GM23338 (cell line): ENCODE results near the gene FYN. TPM values are rescaled to one million over a fixed set of nuclear protein-coding genes. Genes with fewer than 3 reads are reported as not detected.

Experiments used
- ATAC-seq: fragments of 200-7000 bp; cut with Tn5 transposase; 3 replicates; pipeline ENCODE4 v1.9.1; 2020
- DNase-seq: peaks from one replicate; pipeline ENCODE4 v3.0.0-alpha.2; 2015; ENCODE audit warnings: low spot score
- H2AFZ ChIP-seq: fragments of 200-600 bp; sonication (generic); 2 replicates; pipeline ENCODE4 v1.8.0; 2016; ENCODE audit warnings: antibody characterized with exemption, mild to moderate bottlenecking, moderate library complexity
- H3F3A ChIP-seq: fragments of 200-600 bp; sonication (generic); replicated peaks from 2 replicates; pipeline ENCODE4 v1.8.0; 2017; ENCODE audit warnings: antibody characterized with exemption, mixed run types, low read depth
- H3K27ac ChIP-seq: fragments of 200-600 bp; sonication (generic); 2 replicates; pipeline ENCODE4 v1.6.1; 2016; ENCODE audit warnings: low read depth
- H3K27me3 ChIP-seq: fragments of 200-600 bp; sonication (generic); 2 replicates; pipeline ENCODE4 v1.8.0; 2016; ENCODE audit warnings: mild to moderate bottlenecking, mixed run types, moderate library complexity; ENCODE audit not compliant: insufficient read depth
- H3K36me3 ChIP-seq: fragments of 200-600 bp; sonication (generic); 2 replicates; pipeline ENCODE4 v1.8.0; 2016; ENCODE audit warnings: mild to moderate bottlenecking; ENCODE audit not compliant: insufficient read depth
- H3K4me1 ChIP-seq: fragments of 200-600 bp; sonication (generic); 2 replicates; pipeline ENCODE4 v1.8.0; 2016; ENCODE audit warnings: mild to moderate bottlenecking, moderate library complexity; ENCODE audit not compliant: insufficient read depth
- H3K4me2 ChIP-seq: fragments of 200-600 bp; sonication (generic); 2 replicates; pipeline ENCODE4 v1.7.1; 2017; ENCODE audit warnings: mixed run types
- H3K4me3 ChIP-seq: fragments of 200-600 bp; sonication (generic); 2 replicates; pipeline ENCODE4 v1.6.1; 2016; ENCODE audit warnings: mixed run types
- H3K79me2 ChIP-seq: fragments of 200-600 bp; sonication (generic); replicated peaks from 2 replicates; pipeline ENCODE4 v1.8.0; 2017; ENCODE audit warnings: mild to moderate bottlenecking; ENCODE audit not compliant: insufficient read depth
- H3K9me2 ChIP-seq: fragments of 200-600 bp; sonication (generic); 2 replicates; pipeline ENCODE4 v1.8.0; 2017; ENCODE audit not compliant: insufficient read depth
- H4K20me1 ChIP-seq: fragments of 200-600 bp; sonication (generic); replicated peaks from 2 replicates; pipeline ENCODE4 v1.8.0; 2017; ENCODE audit warnings: mild to moderate bottlenecking; ENCODE audit not compliant: insufficient read depth
- H3K27ac Mint-ChIP-seq: 2 replicates; pipeline ENCODE4 v1.8.0; 2020; ENCODE audit warnings: inconsistent platforms, mild to moderate bottlenecking, moderate library complexity, mixed read lengths
- H3K27me3 Mint-ChIP-seq: 3 replicates; pipeline ENCODE4 v1.8.0; 2022; ENCODE audit warnings: low read depth, mild to moderate bottlenecking, moderate library complexity, mixed read lengths, inconsistent platforms; ENCODE audit not compliant: insufficient read depth, poor library complexity
- H3K36me3 Mint-ChIP-seq: 3 replicates; pipeline ENCODE4 v1.8.0; 2021; ENCODE audit warnings: low read depth, mild to moderate bottlenecking, inconsistent platforms, moderate library complexity, mixed read lengths
- H3K4me1 Mint-ChIP-seq: 3 replicates; pipeline ENCODE4 v1.8.0; 2020; ENCODE audit warnings: mild to moderate bottlenecking, inconsistent platforms, mixed read lengths
- H3K4me3 Mint-ChIP-seq: 3 replicates; pipeline ENCODE4 v1.8.0; 2021; ENCODE audit warnings: moderate library complexity, mild to moderate bottlenecking, inconsistent platforms, mixed read lengths
- H3K9me3 Mint-ChIP-seq: 3 replicates; pipeline ENCODE4 v1.8.0; 2020; ENCODE audit warnings: moderate library complexity, mild to moderate bottlenecking, inconsistent platforms, mixed read lengths
- CREB1 ChIP-seq: fragments of 250-450 bp; sonication (Bioruptor Pico); IDR thresholded peaks from 2 replicates; pipeline ENCODE4 v1.5.0; 2020; ENCODE audit warnings: low read depth, mild to moderate bottlenecking, moderate library complexity
- CTCF ChIP-seq, 2 experiments: fragments of 200-600 bp in 1 of 2; sonication (generic) in 1 of 2; conservative IDR thresholded peaks; 2 replicates each; pipeline versions ENCODE4 v1.5.1 to v1.6.1; 2016 to 2017; ENCODE audit warnings: antibody characterized with exemption in 2 of 2, low read depth in 2 of 2, mild to moderate bottlenecking in 2 of 2, moderate library complexity in 1 of 2
- ETS1 ChIP-seq: IDR thresholded peaks from 2 replicates; pipeline ENCODE4 v1.6.1; 2016; ENCODE audit warnings: antibody characterized with exemption
- EZH2 ChIP-seq: fragments of 200-600 bp; sonication (generic); IDR thresholded peaks from one replicate; pipeline ENCODE4 v1.8.0; 2017; ENCODE audit warnings: antibody characterized with exemption, mild to moderate bottlenecking, low read depth; ENCODE audit not compliant: unreplicated experiment
- EZH2phosphoT487 ChIP-seq: fragments of 200-600 bp; sonication (generic); IDR thresholded peaks from one replicate; pipeline ENCODE4 v1.8.1; 2018; ENCODE audit warnings: antibody characterized with exemption; ENCODE audit not compliant: unreplicated experiment
- JUNB ChIP-seq: IDR thresholded peaks from one replicate; pipeline ENCODE4 v1.6.1; 2016; ENCODE audit warnings: antibody characterized with exemption; ENCODE audit not compliant: unreplicated experiment
- NANOG ChIP-seq: IDR thresholded peaks from 2 replicates; pipeline ENCODE4 v1.6.1; 2016; ENCODE audit warnings: antibody characterized with exemption, borderline replicate concordance
- POLR2AphosphoS5 ChIP-seq: IDR thresholded peaks from 2 replicates; pipeline ENCODE4 v1.6.1; 2016; ENCODE audit warnings: antibody characterized with exemption, low read depth
- REST ChIP-seq: IDR thresholded peaks from one replicate; pipeline ENCODE4 v1.6.1; 2018; ENCODE audit warnings: antibody characterized with exemption; ENCODE audit not compliant: unreplicated experiment
- STAT1 ChIP-seq: IDR thresholded peaks from one replicate; pipeline ENCODE4 v1.6.1; 2016; ENCODE audit warnings: antibody characterized with exemption; ENCODE audit not compliant: unreplicated experiment
- ZNF114 ChIP-seq: fragments of 250-450 bp; sonication (Bioruptor Pico); IDR thresholded peaks from 2 replicates; pipeline ENCODE4 v1.5.0; 2020; ENCODE audit warnings: mild to moderate bottlenecking, moderate library complexity
- ZNF331 ChIP-seq: fragments of 250-450 bp; sonication (Bioruptor Pico); IDR thresholded peaks from 2 replicates; pipeline ENCODE4 v1.5.0; 2020; ENCODE audit warnings: low read depth, mild to moderate bottlenecking, moderate library complexity
- ZNF462 ChIP-seq: fragments of 250-450 bp; sonication (Bioruptor Pico); IDR thresholded peaks from 2 replicates; pipeline ENCODE4 v1.5.0; 2020; ENCODE audit warnings: mild to moderate bottlenecking, moderate library complexity
- polyA plus RNA-seq: library from polyadenylated mRNA; unstranded; fragments of >200 nt; fragmentation: Nextera tagmentation; extraction: Ambion mirVana; gene quantifications from 2 replicates; pipeline ENCODE4 v1.2.1, GENCODE V29; 2016
- total RNA-seq: library from RNA; depleted of rRNA; stranded (reverse); fragments of >200 nt; shearing (Covaris generic); gene quantifications from 2 replicates; pipeline ENCODE4 v1.2.3, GENCODE V29; 2014

Gene FYN
- total and polyA plus RNA-seq, 2 experiments from 2014 or later = 46.8 to 143 TPM

GRCh38 chr6:111813677-111814310 lies 59.5 kb downstream of the FYN start:
- no peak for ATAC-seq

More at GRCh38 chr6:111813677-111814310, 59.5 kb downstream of the FYN start:
- no peaks in the 10 kb centered on the region; the same call in 1 of the 2 replicates for H3K79me2 ChIP-seq
- H3F3A ChIP-seq = no peaks in the 10 kb centered on the region
- no peak overlapping the region for H3K4me3 Mint-ChIP-seq
- H3K36me3 ChIP-seq = no peaks in the 10 kb centered on the region
- H3K9me3 Mint-ChIP-seq = no peaks in the 10 kb centered on the region; the same call in 2 of the 3 replicates
- H4K20me1 ChIP-seq = peaks cover 5% of the 10 kb centered on the region; the same call in 1 of the 2 replicates
- H3K4me2 ChIP-seq = no peak overlapping the region
- DNase-seq = no peak
- H2AFZ ChIP-seq = no peak overlapping the region
- H3K4me3 ChIP-seq = no peak overlapping the region
- peaks cover 4% of the 10 kb centered on the region for H3K27me3 Mint-ChIP-seq
- peaks cover 8% of the 10 kb centered on the region for H3K36me3 Mint-ChIP-seq
- no peaks in the 10 kb centered on the region for H3K4me1 ChIP-seq
- no peak for TF ChIP-seq POLR2AphosphoS5
- TF ChIP-seq ZNF462 (CRISPR knock-in tag) = no peak
- no peak for TF ChIP-seq NANOG
- TF ChIP-seq CTCF (conservative IDR thresholded peaks at IDR 0.05; ENCODE audit: low read depth in 2 of 2) = no peak
- TF ChIP-seq CREB1 (CRISPR knock-in tag) = no peak
- no peak for TF ChIP-seq EZH2
- no peak for TF ChIP-seq REST
- no peak for TF ChIP-seq STAT1
- TF ChIP-seq ETS1 = no peak
- no peak for TF ChIP-seq ZNF114
- TF ChIP-seq ZNF331 = no peak
- no peak for TF ChIP-seq EZH2phosphoT487
- no peak for TF ChIP-seq JUNB
- H3K27ac Mint-ChIP-seq = no peak overlapping the region
- peaks cover 33% of the 10 kb centered on the region for H3K4me1 Mint-ChIP-seq
- H3K27me3 ChIP-seq = no peaks in the 10 kb centered on the region
- H3K9me2 ChIP-seq = no peaks in the 10 kb centered on the region
- H3K27ac ChIP-seq = no peak overlapping the region
